ENCODE measurements around the gene RPL13A. TPM values are rescaled to one million over a fixed set of nuclear protein-coding genes. Genes with fewer than 3 reads are reported as not detected.
A peak's percentile ranks its signal among the peaks of the same experiment; 100 is the strongest.

Gene RPL13A
- total and polyA plus RNA-seq, 2 donors (not counting 3 experiments of a cell fraction or from before 2014, with no cell fraction given): 2,291 to 4,148 TPM

DNA sequence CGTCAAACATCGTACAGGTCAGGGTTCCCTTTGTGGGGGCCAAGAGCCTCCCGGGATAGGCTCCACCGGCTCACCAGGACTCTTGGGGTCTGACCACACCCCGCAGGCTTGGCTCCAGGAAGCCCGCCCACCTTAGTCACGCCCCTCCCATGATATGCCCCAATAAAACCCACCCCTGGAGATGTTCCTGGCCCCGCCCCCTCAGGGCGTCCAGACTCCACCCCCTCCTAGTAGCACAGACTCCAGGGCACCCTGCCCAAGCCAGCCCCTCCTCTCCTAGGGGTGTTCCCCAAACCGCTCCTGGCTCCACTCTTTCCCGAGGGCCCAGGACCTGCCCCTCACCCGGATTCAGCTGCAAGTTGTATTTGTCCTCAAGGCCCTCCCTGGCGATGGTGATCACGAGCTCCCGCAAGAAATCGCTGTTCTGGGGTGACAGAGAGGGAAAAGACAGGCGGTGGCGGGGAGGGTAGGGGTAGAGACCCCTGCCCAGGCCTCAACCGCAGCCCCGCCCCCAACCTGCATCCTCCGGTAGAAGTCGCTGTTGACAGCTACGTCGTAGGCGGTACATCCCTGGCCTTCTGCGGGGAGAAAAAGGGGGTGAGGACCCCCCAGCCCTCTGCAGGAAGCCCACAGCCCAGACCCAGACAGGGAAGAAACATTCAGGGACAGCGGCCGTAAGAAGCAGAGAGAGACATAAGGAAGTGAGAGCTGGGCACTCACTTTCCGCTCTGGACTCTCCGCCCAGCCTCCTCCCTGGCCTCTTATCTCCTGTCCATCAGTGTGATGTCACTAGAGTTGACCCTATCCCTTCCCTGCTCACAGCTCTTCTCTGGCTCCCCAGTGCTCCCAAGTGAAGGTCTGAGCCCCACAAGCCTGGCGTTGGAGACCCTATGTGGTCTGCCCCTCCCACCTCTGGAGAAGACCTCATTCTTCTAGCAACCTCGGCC is 39.6 kb upstream of the RPL13A start:
- Histone ChIP-seq H3K27ac (ENCODE audit: insufficient read depth, low read depth, low read length) (no peak overlapping the region), H3K79me2 (ENCODE audit: control insufficient read depth, insufficient read depth, low read length) (peaks cover 10% of the 10 kb centered on the region), H3K36me3 (ENCODE audit: control insufficient read depth in 2 of 2, extremely low read depth in 1 of 2, insufficient read depth in 2 of 2, low read length in 2 of 2) (peaks cover 0 to 4% of the 10 kb centered on the region in 2 experiments), H3K27me3 (ENCODE audit: control insufficient read depth in 2 of 2, insufficient read depth in 2 of 2, low read length in 2 of 2) (no peaks in the 10 kb centered on the region), H3K4me2 (ENCODE audit: insufficient read depth, low read length) (no peak overlapping the region), H3K9me1 (replicated peaks; ENCODE audit: control insufficient read depth, extremely low read depth, insufficient read depth, low read length) (no peaks in the 10 kb centered on the region), H3K9ac (replicated peaks; ENCODE audit: extremely low read depth, insufficient read depth, low read length) (no peak overlapping the region), H2AFZ (ENCODE audit: low read depth, low read length) (no peak overlapping the region), H3K4me3 (replicated peaks in 1 of 3; ENCODE audit: insufficient read depth in 1 of 3, low read depth in 1 of 3, low read length in 3 of 3) (no peak overlapping the region), H4K20me1 (replicated peaks; ENCODE audit: control insufficient read depth, extremely low read depth, insufficient read depth, low read length) (no peaks in the 10 kb centered on the region), H3K4me1 (ENCODE audit: control insufficient read depth, extremely low read depth, insufficient read depth, low read length) (peaks cover 5% of the 10 kb centered on the region), H3K9me3 (replicated peaks; ENCODE audit: control insufficient read depth, insufficient read depth, low read length) (no peaks in the 10 kb centered on the region)
- dilution Hi-C loops (cut with MboI; ENCODE audit: extremely low pct_ligation_motif_present, low sequenced_read_pairs) (no loop called here), intact Hi-C loops (cut with micrococcal nuclease) (no loop called here)
- POLR2A ChIA-PET: no interaction called here
- FAIRE-seq: no peak
- DNase-seq (ENCODE audit: low read depth, low spot score): peak; percentile 17
- TF ChIP-seq, protein P1, sequence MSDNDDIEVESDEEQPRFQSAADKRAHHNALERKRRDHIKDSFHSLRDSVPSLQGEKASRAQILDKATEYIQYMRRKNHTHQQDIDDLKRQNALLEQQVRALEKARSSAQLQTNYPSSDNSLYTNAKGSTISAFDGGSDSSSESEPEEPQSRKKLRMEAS (IDR thresholded peaks at IDR 0.05; ENCODE audit: insufficient read depth, insufficient read length): no peak
- no peak for TF ChIP-seq EZH2 (IDR thresholded peaks at IDR 0.05; ENCODE audit: borderline replicate concordance, low read depth, low read length, severe bottlenecking)
- TF ChIP-seq POLR2AphosphoS5 (IDR thresholded peaks at IDR 0.05; ENCODE audit: insufficient read depth, low read depth, low read length): no peak
- TF ChIP-seq GATA2 (IDR thresholded peaks at IDR 0.05; ENCODE audit: insufficient read depth, insufficient read length, low read depth, low read length): no peak
- TF ChIP-seq POLR2A (IDR thresholded peaks at IDR 0.05; ENCODE audit: low read depth, low read length): no peak
- no peak for TF ChIP-seq MYC (IDR thresholded peaks at IDR 0.05; ENCODE audit: low read depth, low read length)
- BruUV-seq (replicated peaks): no TSS peak
- CTCF ChIA-PET: no interaction called here

DNA sequence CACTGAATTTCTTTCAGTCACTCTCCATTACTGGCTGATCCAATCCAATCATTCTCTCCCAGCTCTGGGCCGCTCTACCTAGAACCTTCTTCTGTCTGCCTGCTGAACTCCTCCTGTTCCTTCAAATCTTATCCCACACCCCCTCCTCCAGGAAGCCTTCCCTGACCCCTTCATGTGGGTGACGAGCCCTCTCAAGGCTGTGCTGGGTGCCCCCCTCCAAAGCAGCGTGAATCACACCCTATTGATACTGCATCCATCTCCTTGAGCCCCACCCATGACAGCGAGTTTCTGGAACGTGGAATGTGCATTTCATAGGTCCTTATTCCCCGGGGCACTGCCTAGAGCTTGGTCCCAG is 39.0 kb upstream of the RPL13A start:
- H2AFZ ChIP-seq (ENCODE audit: low read depth, low read length): no peak overlapping the region
- H3K36me3 ChIP-seq (ENCODE audit: control insufficient read depth in 2 of 2, extremely low read depth in 1 of 2, insufficient read depth in 2 of 2, low read length in 2 of 2): peaks cover 0 to 4% of the 10 kb centered on the region in 2 experiments
- H3K27me3 ChIP-seq (ENCODE audit: control insufficient read depth in 2 of 2, insufficient read depth in 2 of 2, low read length in 2 of 2): no peaks in the 10 kb centered on the region
- H3K79me2 ChIP-seq (ENCODE audit: control insufficient read depth, insufficient read depth, low read length): peaks cover 10% of the 10 kb centered on the region
- H3K27ac ChIP-seq (ENCODE audit: insufficient read depth, low read depth, low read length): no peak overlapping the region
- H3K9me3 ChIP-seq (replicated peaks; ENCODE audit: control insufficient read depth, insufficient read depth, low read length): no peaks in the 10 kb centered on the region
- H3K4me1 ChIP-seq (ENCODE audit: control insufficient read depth, extremely low read depth, insufficient read depth, low read length): peaks cover 5% of the 10 kb centered on the region
- H3K4me3 ChIP-seq (replicated peaks in 1 of 3; ENCODE audit: insufficient read depth in 1 of 3, low read depth in 1 of 3, low read length in 3 of 3): no peak overlapping the region
- ChIA-PET CTCF (no interaction called here), POLR2A (no interaction called here)
- H4K20me1 ChIP-seq (replicated peaks; ENCODE audit: control insufficient read depth, extremely low read depth, insufficient read depth, low read length): no peaks in the 10 kb centered on the region
- dilution Hi-C loops (cut with MboI; ENCODE audit: extremely low pct_ligation_motif_present, low sequenced_read_pairs) (no loop called here), intact Hi-C loops (cut with micrococcal nuclease) (no loop called here)
- no peaks in the 10 kb centered on the region for H3K9me1 ChIP-seq (replicated peaks; ENCODE audit: control insufficient read depth, extremely low read depth, insufficient read depth, low read length)
- DNase-seq (ENCODE audit: low read depth, low spot score) (no peak), FAIRE-seq (no peak)
- TF ChIP-seq JUN (IDR thresholded peaks at IDR 0.05; ENCODE audit: borderline replicate concordance, insufficient read depth, insufficient read length, low read depth): no peak
- TF ChIP-seq POLR2A (IDR thresholded peaks at IDR 0.05; ENCODE audit: low read depth, low read length): no peak
- TF ChIP-seq MYC (IDR thresholded peaks at IDR 0.05; ENCODE audit: low read depth, low read length): no peak
- TF ChIP-seq POLR2AphosphoS5 (IDR thresholded peaks at IDR 0.05; ENCODE audit: insufficient read depth, low read depth, low read length): no peak
- no peak for TF ChIP-seq EZH2 (IDR thresholded peaks at IDR 0.05; ENCODE audit: borderline replicate concordance, low read depth, low read length, severe bottlenecking)
- no peak for TF ChIP-seq GATA2 (IDR thresholded peaks at IDR 0.05; ENCODE audit: insufficient read depth, insufficient read length, low read depth, low read length)
- no peak for TF ChIP-seq FOS (IDR thresholded peaks at IDR 0.05; ENCODE audit: borderline replicate concordance, insufficient read depth, low read length)
- TF ChIP-seq, protein P2, sequence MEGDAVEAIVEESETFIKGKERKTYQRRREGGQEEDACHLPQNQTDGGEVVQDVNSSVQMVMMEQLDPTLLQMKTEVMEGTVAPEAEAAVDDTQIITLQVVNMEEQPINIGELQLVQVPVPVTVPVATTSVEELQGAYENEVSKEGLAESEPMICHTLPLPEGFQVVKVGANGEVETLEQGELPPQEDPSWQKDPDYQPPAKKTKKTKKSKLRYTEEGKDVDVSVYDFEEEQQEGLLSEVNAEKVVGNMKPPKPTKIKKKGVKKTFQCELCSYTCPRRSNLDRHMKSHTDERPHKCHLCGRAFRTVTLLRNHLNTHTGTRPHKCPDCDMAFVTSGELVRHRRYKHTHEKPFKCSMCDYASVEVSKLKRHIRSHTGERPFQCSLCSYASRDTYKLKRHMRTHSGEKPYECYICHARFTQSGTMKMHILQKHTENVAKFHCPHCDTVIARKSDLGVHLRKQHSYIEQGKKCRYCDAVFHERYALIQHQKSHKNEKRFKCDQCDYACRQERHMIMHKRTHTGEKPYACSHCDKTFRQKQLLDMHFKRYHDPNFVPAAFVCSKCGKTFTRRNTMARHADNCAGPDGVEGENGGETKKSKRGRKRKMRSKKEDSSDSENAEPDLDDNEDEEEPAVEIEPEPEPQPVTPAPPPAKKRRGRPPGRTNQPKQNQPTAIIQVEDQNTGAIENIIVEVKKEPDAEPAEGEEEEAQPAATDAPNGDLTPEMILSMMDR (IDR thresholded peaks at IDR 0.05; ENCODE audit: extremely low read depth in 1 of 2, insufficient read depth in 1 of 2, low read depth in 1 of 2, low read length in 2 of 2): no peak
- TF ChIP-seq, protein P1 (IDR thresholded peaks at IDR 0.05; ENCODE audit: insufficient read depth, insufficient read length): no peak
- H3K9ac ChIP-seq (replicated peaks; ENCODE audit: extremely low read depth, insufficient read depth, low read length): no peak overlapping the region
- no TSS peak for BruUV-seq (replicated peaks)
- H3K4me2 ChIP-seq (ENCODE audit: insufficient read depth, low read length): no peak overlapping the region
